ENCODE results near the gene PILRB. TPM values are rescaled to one million over a fixed set of nuclear protein-coding genes. Genes with fewer than 3 reads are reported as not detected.

Gene PILRB
- total RNA-seq, 3 donors from 2014 or later = 36.4 to 95.3 (median 54.3) TPM

DNA sequence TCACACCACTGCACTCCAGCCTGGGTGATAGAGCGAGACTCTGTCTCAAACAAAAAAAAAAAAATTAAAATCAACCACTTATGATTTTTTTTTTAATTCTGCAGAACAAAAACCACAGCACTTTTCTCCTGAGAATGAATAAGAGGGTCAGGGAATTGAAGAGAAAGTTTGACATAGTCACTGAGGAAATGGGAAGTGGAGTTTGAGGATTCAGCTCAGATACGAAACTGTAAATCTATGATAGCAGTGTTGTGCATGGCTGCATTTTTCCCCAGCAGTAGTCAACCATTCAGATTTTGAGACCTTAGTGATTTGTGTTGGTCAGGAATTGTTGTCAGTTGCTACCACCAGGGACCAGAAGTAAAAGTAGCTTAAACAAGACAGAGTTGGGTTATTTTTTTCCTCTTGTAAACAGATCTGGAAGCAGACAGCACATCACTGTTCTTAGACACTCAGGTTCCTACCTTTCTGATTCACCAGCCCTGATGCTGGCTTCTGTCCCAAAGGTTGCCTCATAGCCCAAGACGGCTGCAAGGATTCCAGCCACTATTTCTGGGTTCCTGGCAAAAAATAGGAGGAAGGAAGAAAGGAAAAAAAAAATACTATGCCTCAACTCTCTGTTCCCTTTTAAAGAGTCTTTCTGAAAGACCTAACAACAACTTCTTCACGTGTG lies 35.5 kb downstream of the PILRB start:
- DNase-seq (no peak), ATAC-seq (no peak)
- Histone ChIP-seq H3K9me3 (no peaks in the 10 kb centered on the region), H3K4me3 (no peak overlapping the region), H3K4me1 (ENCODE audit: low read depth) (no peaks in the 10 kb centered on the region), H3K36me3 (ENCODE audit: low read depth) (no peaks in the 10 kb centered on the region)
- intact Hi-C loops (cut with DNase I, micrococcal nuclease) = no loop called here
- TF ChIP-seq, protein P1, sequence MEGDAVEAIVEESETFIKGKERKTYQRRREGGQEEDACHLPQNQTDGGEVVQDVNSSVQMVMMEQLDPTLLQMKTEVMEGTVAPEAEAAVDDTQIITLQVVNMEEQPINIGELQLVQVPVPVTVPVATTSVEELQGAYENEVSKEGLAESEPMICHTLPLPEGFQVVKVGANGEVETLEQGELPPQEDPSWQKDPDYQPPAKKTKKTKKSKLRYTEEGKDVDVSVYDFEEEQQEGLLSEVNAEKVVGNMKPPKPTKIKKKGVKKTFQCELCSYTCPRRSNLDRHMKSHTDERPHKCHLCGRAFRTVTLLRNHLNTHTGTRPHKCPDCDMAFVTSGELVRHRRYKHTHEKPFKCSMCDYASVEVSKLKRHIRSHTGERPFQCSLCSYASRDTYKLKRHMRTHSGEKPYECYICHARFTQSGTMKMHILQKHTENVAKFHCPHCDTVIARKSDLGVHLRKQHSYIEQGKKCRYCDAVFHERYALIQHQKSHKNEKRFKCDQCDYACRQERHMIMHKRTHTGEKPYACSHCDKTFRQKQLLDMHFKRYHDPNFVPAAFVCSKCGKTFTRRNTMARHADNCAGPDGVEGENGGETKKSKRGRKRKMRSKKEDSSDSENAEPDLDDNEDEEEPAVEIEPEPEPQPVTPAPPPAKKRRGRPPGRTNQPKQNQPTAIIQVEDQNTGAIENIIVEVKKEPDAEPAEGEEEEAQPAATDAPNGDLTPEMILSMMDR (IDR thresholded peaks at IDR 0.05) = no peak

DNA sequence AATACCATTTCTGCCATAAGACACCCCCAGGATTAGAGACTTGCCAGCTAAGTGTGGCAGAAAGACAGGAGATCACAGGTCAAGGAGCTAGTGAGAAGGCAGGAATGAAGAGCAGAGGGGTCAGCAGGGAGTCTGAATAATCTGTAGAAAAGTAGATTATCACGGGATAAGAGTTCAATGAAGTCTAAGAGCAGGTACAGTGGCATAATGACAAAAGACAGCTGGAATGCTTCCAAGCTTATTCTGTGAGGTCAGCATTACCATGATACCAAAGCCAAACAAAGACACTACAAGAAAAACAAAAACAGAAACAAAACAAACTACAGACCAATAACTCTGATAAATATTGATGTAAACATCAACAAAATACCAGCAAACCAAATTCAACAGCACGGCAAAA lies 36.2 kb downstream of the PILRB start:
- H3K4me3 ChIP-seq = no peak overlapping the region
- TF ChIP-seq, protein P1 (IDR thresholded peaks at IDR 0.05) = no peak
- ATAC-seq = no peak
- no peaks in the 10 kb centered on the region for H3K4me1 ChIP-seq (ENCODE audit: low read depth)
- intact Hi-C loops (cut with DNase I, micrococcal nuclease) = no loop called here
- DNase-seq = no peak
- no peaks in the 10 kb centered on the region for H3K36me3 ChIP-seq (ENCODE audit: low read depth)
- no peaks in the 10 kb centered on the region for H3K9me3 ChIP-seq

- intact Hi-C loops (cut with DNase I, micrococcal nuclease) = no loop called here
- H3K4me1 ChIP-seq (ENCODE audit: low read depth) = no peaks in the 10 kb centered on the region
- H3K36me3 ChIP-seq (ENCODE audit: low read depth) = no peaks in the 10 kb centered on the region
- ATAC-seq (peak; percentile 76), DNase-seq (peak in 1 of 3 donors; percentile 27)
- TF ChIP-seq, protein P1 (IDR thresholded peaks at IDR 0.05) = no peak
- no peaks in the 10 kb centered on the region for H3K9me3 ChIP-seq
- no peak overlapping the region for H3K4me3 ChIP-seq
Observed at GRCh38 chr7:100396421-100396982, 38.6 kb downstream of the PILRB start.

DNA sequence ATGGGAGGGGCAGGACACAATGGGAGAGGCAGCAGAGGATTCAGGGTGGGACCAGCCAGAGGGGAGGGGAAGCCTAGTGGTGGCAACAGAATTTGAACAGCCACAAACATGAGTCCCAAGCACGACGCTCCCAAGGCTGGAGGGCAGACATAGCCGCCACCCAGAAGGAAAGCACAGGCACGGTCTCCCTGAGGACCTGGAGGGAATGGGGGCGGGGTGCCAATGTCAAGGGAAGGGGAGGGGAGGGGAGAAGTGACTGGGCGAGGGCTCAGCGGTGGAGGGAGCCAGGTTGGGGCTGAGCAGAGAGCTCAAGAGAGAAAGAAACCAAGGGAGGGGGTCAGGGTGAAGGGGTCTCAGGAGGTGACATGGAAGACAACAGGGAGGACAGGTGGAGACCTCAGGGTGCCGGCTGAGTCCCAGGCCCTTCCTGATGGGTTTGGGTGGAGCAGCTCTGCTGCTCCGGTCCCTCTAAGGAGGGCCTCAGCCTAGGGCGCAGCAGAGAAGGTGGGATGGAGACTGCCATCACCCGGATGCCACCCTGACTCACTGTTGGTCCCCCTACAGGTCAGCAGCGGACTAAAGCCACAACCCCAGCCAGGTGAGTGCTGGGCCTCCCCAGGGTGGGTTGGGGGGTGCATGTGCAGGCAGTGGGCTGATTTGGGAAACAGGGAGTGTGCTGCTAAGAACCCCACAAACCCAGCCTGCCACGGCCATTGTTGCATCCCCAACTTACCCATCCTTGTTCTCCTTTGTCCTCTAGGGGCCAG lies 39.6 kb downstream of the PILRB start:
- ATAC-seq = no peak
- TF ChIP-seq, protein P1 (IDR thresholded peaks at IDR 0.05) = no peak
- intact Hi-C loops (cut with DNase I, micrococcal nuclease) = no loop called here

GRCh38 chr7:100398239-100398638 lies 40.3 kb downstream of the PILRB start:
- no peaks in the 10 kb centered on the region for H3K36me3 ChIP-seq (ENCODE audit: low read depth)
- H3K4me1 ChIP-seq (ENCODE audit: low read depth) = no peaks in the 10 kb centered on the region
- intact Hi-C loops (cut with DNase I, micrococcal nuclease) = no loop called here
- DNase-seq (no peak), ATAC-seq (no peak)
- H3K4me3 ChIP-seq = no peak overlapping the region
- TF ChIP-seq, protein P1 (IDR thresholded peaks at IDR 0.05) = no peak
- no peaks in the 10 kb centered on the region for H3K9me3 ChIP-seq

More for the DNA sequence above, 39.6 kb downstream of the PILRB start:
- H3K4me1 ChIP-seq (ENCODE audit: low read depth) = no peaks in the 10 kb centered on the region
- H3K36me3 ChIP-seq (ENCODE audit: low read depth) = no peaks in the 10 kb centered on the region
- no peak overlapping the region for H3K4me3 ChIP-seq
- DNase-seq = no peak
- H3K9me3 ChIP-seq = no peaks in the 10 kb centered on the region

Measured in mucosa of descending colon (tissue), 3 donors.